Activated T-helper 1 cell treated with Interleukin-2 at 50 U/mL for 16 hours (primary cell): ENCODE data around the gene SCIN.
A peak's percentile ranks its signal among the peaks of the same experiment; 100 is the strongest.
"Not testable (repeated sequence)": the region's sequence is repeated elsewhere in the genome, so short reads cannot be mapped to it uniquely, and the experiment has no call there.

ENCODE experiments used
- DNase-seq: peaks from one replicate; pipeline ENCODE4 v3.0.0-alpha.2; 2020; ENCODE audit warnings: low read depth

SCIN gene

GRCh38 chr7:12648704-12649261 lies 78.3 kb downstream of the SCIN start:
- no peak for DNase-seq

GRCh38 chr7:12649348-12649747 lies 78.8 kb downstream of the SCIN start:
- DNase-seq = no peak

GRCh38 chr7:12650080-12650479 lies 79.6 kb downstream of the SCIN start:
- DNase-seq = no peak

DNA sequence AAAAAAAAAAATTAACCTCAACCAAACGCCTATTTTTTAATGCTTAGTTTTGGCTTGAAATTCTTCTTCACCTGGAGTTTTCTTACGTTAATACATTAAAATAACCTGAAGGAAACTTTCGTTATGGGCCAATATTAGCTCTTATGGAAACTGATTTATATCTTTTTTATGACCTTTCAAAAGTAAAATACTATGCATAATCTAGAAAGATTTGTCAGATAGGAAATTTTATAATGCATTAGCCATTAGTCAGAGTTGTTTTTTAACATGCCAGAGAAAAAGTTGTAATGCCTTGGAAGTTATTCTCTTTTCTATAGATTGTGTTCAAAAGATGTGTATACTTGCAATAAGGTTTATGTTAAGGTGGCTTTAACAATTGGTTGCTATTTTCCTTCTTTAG lies 82.6 kb downstream of the SCIN start:
- no peak for DNase-seq

DNA sequence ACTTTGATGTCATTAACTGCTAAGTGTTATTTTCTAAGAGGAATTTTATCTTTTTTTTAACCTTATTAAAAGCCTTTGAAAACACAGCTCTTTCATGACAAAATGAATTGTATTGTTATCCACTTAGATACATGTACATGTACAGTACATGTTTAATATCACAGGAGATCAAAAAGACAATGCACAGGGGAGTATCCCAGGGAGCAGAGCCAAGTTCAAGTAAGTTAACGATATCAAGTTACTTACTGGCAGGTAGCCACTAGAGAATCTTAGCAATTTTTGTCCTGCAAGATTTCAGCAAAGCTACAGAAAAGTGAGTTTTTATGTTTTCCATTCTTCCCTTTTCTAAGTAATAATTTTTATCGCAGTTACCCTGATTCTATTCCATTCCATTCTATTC lies 83.0 kb downstream of the SCIN start:
- no peak for DNase-seq

GRCh38 chr7:12655161-12655560 lies 84.6 kb downstream of the SCIN start:
- DNase-seq = no peak

- not testable (repeated sequence) for DNase-seq
These were observed 89.9 kb downstream of the SCIN start for GRCh38 chr7:12660423-12660822.

GRCh38 chr7:12660986-12661385 lies 90.5 kb downstream of the SCIN start:
- not testable (repeated sequence) for DNase-seq

DNA sequence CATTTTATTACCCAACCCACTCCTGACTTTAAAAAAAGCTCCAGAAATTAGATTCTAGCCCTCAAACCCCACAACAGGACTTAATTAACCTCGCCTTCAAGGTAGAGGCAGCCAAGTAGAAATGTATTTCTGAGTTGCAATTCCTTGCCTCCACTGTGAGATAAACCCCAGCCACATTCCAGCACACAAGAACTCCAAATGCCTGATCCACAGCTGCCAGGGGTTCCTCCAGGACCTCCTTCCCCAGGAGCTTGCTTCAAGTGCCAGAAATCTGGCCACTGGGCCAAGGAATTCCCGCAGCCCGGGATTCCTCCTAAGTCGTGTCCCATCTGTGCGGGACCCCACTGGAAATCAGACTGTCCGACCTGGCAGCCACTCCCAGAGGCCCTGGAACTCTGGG lies 91.1 kb downstream of the SCIN start:
- no peak for DNase-seq

- no peak for DNase-seq
These were observed 99.6 kb downstream of the SCIN start for GRCh38 chr7:12670000-12670729.

GRCh38 chr7:12670743-12671520 lies 100.4 kb downstream of the SCIN start:
- no peak for DNase-seq

GRCh38 chr7:12673436-12673835 lies 102.9 kb downstream of the SCIN start:
- DNase-seq = not testable (repeated sequence)

GRCh38 chr7:12674053-12674452 lies 103.5 kb downstream of the SCIN start:
- DNase-seq = no peak

GRCh38 chr7:12674861-12675260 lies 104.3 kb downstream of the SCIN start:
- no peak for DNase-seq

GRCh38 chr7:12683678-12684585 lies 113.4 kb downstream of the SCIN start:
- DNase-seq = no peak

- DNase-seq = no peak
These were observed 114.2 kb downstream of the SCIN start for GRCh38 chr7:12684733-12685132.

DNA sequence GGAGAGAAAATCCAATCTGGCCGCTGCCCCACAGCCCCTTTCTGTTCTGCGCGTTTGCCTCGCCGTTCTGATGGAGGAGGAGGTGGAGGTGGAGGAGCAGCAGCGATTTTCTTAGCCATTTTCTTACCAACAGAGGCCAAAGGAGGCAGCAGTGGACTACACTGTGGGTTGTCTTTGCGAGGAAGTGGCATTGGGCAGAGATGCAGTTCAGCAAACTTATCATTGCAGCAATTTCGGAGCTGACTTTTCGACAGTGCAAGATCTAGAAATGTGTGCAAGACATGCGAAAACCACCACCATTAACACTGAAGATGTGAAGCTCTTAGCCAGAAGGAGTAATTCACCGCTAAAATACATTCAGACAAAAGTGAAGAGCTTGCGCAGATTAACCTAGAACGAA lies 115.0 kb downstream of the SCIN start:
- DNase-seq = no peak

DNA sequence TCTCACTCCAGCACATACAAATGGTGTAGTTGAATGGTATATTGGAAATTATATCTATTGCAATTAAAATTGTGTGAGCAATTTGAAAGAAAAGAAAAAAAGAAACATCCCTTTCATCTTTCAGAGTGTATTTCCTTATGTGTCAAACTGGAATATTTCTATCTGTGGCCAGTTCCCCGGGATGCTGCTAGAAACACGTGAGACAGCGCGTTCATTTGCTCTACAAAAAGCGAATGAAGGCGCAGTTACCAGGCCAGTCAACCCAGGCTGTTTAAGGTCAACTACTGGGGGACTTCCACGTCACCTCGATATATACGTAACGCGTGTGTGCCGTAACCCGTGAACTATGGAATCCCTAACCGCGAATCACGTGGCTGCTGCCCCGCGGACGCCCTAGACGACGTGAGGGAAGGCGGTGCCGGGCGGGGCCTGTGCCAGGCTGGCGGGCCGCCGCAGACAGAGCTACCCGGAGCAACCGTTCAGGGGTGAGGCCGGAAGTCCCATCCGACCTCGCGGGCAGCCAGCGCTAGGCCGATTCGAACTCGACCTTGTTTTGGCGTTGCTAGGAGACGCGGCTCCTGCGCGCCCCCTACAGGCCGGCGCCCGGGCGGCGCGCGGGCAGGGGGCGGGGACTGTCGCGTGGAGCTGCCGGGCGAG lies 115.8 kb downstream of the SCIN start:
- peak; percentile 94 for DNase-seq

DNA sequence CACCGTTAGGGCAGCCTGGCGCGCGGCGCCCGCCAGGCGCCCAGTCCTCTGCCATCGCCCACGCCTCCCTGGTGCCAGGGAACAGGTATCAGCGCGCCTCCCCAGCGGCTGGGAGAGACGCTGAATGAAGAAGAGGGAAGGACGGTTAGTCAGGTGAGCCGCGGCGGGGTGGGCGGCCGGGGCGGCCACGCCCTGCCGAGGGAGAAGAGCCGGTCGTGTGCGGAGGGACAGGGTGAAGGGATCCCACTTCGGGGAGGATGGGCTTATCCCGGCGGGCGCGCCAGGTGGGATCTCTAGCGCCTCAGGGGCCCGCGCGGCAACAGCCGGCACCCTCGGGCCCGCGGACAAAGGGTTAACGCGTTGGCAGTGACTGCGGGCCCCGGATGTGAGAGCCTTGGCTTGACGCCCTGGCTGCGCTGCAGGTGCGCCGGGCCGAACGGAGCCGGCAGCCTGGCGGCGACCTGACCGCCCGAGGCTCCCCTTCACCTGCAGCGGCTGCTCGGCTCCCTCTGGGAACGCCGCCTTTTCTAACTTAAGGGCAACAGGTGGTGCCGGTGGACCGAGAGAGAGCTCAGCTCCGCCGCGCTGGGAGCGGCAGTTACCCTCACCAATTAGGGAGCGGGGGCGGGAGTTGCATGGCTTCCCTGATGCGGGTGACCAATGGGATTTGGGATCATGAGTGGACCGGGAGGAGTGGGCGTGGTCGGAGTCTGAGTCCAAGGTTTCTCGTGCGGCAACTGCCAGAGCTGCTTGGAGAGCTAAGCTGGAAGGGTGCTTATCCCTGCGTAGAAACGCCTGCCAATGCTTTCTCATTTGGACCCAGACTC lies 116.6 kb downstream of the SCIN start, which contains the start of gene ARL4A:
Gene ARL4A (plus strand): TSS at position 743 of the 827 bp plus-strand sequence. CDS start 622 bp downstream, outside the sequence.
- DNase-seq = peak; percentile 76

- DNase-seq = no peak
These were observed 117.2 kb downstream of the SCIN start for GRCh38 chr7:12687718-12688171.
